Erythroblast (primary cell): Measurements from ENCODE around the gene OSBPL10.
"Not testable (repeated sequence)": the region's sequence is repeated elsewhere in the genome, so short reads cannot be mapped to it uniquely, and the experiment has no call there.

Experiments
- DNase-seq, 2 experiments: peaks; one replicate each; lab custom pipeline; 2025; lab: John Stamatoyannopoulos, UW
- GATA1 ChIP-seq: IDR thresholded peaks from 2 replicates; pipeline ENCODE4 v1.6.1; 2011; ENCODE audit warnings: low read depth, mild to moderate bottlenecking, control low read depth, low read length, moderate library complexity
- POLR2A ChIP-seq: IDR thresholded peaks from 2 replicates; pipeline ENCODE4 v1.6.1; 2011; ENCODE audit warnings: mild to moderate bottlenecking, low read length

Gene OSBPL10

GRCh38 chr3:31981206-31982181 lies at the start of gene OSBPL10, which contains the start of gene ZNF860:
Gene OSBPL10, minus strand, starts transcription at chr3:31981262. Its CDS starts 83 bp downstream, at chr3:31981179.
Gene ZNF860, plus strand, starts transcription at chr3:31981750. Its CDS starts 7,330 bp downstream, at chr3:31989080.
- TF ChIP-seq GATA1 (no peak), POLR2A (no peak)
- no peak for DNase-seq

GRCh38 chr3:32026593-32026992 lies 45.5 kb upstream of the OSBPL10 start:
- TF ChIP-seq POLR2A, result no peak
- TF ChIP-seq GATA1, result no peak

GRCh38 chr3:32022947-32023346 lies 41.9 kb upstream of the OSBPL10 start:
- TF ChIP-seq POLR2A, result no peak
- no peak for TF ChIP-seq GATA1
- DNase-seq, result no peak

More at GRCh38 chr3:32026593-32026992, 45.5 kb upstream of the OSBPL10 start:
- no peak for DNase-seq

GRCh38 chr3:32021748-32022147 lies 40.7 kb upstream of the OSBPL10 start:
- no peak for TF ChIP-seq GATA1
- no peak for TF ChIP-seq POLR2A
- DNase-seq, result no peak

- TF ChIP-seq POLR2A (no peak), GATA1 (no peak)
- DNase-seq, result no peak
Measured at GRCh38 chr3:32021155-32021554, 40.1 kb upstream of the OSBPL10 start.

- DNase-seq, result peak; percentile 25 to 43
- TF ChIP-seq POLR2A (no peak), GATA1 (no peak)
Measured at GRCh38 chr3:32018757-32019564, 37.9 kb upstream of the OSBPL10 start.

- no peak for DNase-seq
- TF ChIP-seq GATA1 (no peak), POLR2A (no peak)
Measured at GRCh38 chr3:32017286-32017685, 36.2 kb upstream of the OSBPL10 start.

GRCh38 chr3:32015638-32016037 lies 34.6 kb upstream of the OSBPL10 start:
- DNase-seq, result not testable (repeated sequence)

GRCh38 chr3:32010699-32011098 lies 29.6 kb upstream of the OSBPL10 start:
- not testable (repeated sequence) for DNase-seq

- no peak for DNase-seq
- TF ChIP-seq GATA1 (no peak), POLR2A (no peak)
Measured at GRCh38 chr3:32009957-32010356, 28.9 kb upstream of the OSBPL10 start.

GRCh38 chr3:32009101-32009500 lies 28.0 kb upstream of the OSBPL10 start:
- TF ChIP-seq GATA1 (no peak), POLR2A (no peak)
- no peak for DNase-seq

- TF ChIP-seq GATA1 (no peak), POLR2A (no peak)
- no peak for DNase-seq
Measured at GRCh38 chr3:32004113-32004765, 23.2 kb upstream of the OSBPL10 start.

- DNase-seq, result no peak
- TF ChIP-seq GATA1, result no peak
- TF ChIP-seq POLR2A, result no peak
Measured at GRCh38 chr3:32003380-32003779, 22.3 kb upstream of the OSBPL10 start.
